OCI-M1 (cell line): ENCODE measurements around the gene TNNT2.

Experiments
- DNase-seq: peaks from one replicate; lab custom pipeline; 2025; lab: John Stamatoyannopoulos, UW

The TNNT2 gene

DNA sequence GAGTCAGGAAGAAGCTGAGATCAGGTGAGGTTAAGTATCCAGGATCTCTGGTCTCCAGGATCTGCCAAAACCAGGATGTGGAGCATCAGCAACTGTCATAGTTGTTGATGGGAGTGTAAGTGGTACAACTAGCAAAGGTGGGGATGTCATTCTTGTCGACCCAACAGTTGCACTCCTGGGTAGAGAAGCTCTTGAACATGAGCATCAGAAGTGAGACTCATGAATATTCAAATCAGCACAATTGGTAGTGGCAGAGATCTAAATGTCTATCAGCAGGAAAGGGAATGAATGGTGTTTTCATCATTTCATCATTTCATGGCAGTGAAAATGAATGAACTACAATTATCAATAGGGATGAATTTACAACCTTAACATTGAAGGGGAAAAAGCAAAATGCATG, 25.9 kb upstream of the TNNT2 start:
- no peak for DNase-seq

DNA sequence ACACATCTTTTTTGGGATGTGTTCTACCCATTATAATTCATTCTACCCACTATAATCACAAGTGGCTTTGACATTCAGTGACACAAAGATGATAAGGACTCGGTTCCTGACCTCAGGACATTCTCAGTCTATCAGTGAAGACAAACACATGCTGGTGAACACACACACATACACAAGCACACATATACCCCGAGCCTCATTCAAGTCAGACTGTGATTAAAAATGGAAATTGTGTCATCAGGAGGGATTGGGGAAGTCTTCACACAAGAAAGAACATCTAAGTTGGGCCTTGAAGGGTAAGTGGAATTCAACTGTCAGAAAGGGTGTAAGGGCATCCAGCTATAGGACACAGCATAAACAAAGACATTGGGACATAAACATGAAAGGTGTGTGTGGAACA, 24.2 kb upstream of the TNNT2 start:
- DNase-seq = no peak

DNA sequence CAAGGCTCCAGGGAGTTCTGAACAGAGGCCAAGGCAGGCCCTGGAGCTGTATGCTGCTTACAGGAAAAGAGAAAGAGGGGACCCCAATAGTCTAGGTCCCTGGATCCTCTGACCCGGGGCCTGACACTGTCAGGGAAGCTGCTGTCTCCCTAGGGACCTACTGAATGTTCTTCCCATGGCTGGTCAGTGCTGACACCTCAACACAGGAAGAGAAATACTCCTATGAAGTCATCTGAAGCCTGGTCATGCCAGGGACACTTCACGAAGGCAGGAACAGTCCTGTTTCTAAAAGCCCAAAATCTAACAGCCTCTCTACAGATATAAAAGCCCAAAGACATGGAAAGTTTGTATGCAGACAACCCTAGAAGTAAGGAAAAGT, 23.4 kb upstream of the TNNT2 start:
- no peak for DNase-seq

DNA sequence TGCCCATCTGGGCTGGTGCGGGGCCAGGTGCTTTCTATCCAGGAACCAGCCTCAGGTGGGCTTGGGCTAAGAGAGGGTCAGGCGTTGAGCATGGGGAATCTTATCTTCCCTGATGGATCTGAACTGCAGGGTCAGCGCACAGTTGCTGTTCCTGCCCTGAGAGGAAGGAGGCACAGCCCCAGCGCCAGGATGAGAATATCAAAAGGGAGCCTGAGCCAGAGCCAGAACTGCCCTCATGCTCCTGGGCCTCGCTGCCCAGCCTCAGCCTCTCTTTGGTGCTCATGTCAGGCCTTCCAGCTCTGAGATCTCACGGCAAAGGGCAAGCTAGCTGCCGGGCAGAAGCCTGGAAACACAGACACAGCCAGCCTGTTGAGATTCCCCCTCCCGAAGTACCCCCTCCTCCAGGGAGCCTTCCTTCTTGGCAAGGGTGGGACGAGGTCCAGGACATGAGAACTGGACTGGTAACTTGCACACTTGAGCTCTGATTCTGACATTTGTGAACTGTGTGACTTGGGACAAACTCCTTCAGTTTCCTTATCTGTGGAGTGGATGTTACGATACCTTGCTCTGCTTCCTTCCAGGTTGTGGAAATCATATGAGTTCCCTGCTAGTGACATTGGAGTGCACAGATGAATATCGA, 22.9 kb upstream of the TNNT2 start:
- no peak for DNase-seq

DNA sequence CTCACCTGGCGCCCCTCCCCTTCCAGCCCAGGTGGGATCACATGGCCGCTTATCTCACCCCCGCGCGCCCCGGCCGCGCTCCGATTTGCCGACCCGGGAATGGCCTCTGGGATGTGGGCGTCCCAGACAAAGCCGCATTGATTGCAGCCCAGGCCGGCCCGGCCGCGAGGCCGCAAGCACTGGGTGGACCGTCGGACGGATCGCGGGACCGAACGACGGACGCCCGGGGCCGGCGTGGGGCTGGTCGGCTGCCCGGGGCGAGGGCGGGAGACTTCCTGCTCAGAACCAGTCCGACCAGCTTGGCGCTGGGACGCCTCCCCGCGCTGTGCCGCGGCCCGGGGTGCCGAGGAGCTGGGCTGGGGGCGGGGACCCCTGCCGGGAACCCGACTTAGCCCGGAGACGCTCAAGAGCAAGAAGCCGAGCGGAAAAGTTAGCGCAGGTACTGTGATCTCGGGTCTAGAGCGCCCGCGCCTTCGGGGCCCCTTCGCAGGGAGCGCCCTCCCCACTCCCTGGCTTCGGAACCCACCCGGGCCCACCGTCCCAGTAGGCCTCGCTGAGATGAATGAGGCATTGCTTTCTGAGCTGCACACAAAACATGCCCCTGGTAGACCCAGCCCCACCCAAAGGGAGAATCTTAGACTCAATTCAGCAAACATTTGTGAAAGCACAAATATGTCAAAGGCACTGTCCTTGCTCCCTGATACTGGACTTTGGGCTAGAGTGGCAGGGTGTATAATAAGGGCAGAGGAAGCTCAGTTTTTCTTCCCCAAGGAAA, 22.1 kb upstream of the TNNT2 start:
- no peak for DNase-seq

DNA sequence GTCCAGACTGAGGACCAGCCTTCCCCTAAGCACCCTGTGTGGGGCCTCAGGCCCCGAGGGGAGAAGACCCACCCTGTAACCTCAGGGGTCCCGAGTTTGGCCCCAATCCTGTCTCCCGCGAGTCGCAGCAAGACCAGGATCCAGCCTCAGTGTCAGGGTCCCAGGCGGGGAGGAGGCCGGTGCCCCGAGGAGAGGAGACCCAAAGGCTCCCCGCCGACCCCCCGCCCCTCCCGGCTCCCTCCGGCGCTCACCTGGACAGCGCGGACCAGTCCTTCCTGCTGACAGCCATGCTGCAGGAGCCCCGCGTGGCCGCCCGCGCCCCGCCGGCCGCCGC, 21.5 kb upstream of the TNNT2 start, which contains the start of gene LAD1:
TSS of gene LAD1 (minus strand) at position 307 of the 334 bp plus-strand sequence. CDS start at position 289, 18 bp downstream.
- DNase-seq = no peak

DNA sequence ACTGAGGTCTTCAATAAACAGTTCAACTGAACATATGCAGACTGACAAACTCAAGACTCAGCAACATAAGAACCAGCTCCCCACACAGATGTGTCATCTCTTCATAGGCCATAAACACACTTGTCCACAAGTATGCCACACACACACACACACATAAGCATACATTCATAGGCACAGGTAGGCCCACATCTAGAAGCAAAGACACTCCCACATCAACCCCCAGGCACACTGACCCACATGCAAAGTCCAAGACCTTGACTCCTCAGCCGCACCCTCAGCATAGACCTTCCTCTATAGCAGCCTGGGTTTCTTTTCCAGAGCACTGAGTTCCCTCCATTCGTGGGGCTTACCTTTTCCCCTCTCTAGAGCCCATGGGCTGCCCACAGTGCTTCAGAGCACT, 20.2 kb upstream of the TNNT2 start:
- no peak for DNase-seq

DNA sequence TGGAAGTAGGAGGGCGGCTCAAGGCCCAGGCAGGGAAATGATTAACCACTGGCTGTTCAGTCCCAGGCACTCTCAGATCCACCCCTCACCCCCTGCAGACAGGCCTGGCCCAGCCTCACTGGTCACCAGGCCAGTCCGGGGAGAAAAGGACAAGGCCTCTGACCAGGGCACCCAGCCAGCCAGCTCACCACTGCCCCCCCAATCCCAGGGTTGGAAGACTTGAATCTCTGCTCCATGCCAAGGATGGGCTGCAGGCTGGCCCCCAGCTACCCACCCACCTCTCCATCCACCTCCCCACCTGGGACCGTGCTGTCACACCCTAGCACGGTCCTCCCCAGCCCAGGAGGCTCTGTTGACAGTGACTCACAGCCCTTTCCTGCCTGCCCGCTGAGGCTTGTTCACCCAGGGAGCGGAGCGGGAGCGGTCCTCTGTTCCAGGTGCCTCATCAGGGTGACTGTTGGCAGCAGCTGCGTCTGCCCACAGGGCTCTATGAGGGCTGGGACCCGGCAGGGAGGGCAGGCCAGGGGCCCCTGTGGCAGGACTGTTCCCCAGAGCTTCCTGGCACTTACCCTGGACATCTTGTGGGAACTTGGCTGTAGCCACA, 19.5 kb upstream of the TNNT2 start:
- DNase-seq = no peak

DNA sequence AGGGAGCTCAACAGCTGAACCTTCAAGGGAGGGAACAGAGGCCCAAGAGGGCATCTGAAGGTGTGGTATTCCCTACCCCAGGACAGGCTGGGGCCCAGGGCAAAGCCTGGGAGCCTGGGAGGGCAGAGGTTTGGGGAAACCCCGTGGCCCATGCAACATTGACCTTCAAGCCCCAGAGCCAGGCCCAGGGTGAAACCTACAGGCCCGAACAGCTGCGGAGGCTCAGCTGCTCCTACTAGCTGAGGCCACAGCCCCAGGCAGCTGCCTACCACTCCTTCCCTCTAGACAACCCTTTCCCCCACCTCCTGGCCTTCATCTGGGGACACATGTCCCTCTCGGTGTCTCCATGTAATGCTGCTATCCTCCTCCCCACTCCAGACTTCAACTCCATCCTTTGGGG, 18.5 kb upstream of the TNNT2 start:
- DNase-seq = no peak

DNA sequence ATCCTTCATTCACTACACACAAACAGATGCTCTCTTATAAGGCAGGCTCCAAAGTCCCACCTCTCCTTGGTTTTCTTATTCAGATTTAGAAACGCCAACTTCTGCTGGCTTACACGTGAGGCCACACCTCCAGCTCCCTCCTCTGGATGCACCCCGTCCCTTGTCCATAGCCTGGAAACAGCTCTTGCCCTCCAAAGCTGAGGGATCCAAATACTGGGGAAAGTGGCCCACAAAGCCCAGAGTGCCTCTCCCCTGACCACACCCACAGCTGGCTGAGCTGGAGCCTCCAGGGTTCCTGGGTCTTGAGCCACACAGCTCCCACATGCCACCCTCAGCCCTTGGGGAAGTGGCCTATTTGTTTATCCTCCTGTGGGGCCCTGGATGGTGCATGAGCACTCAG, 17.1 kb upstream of the TNNT2 start:
- no peak for DNase-seq

DNA sequence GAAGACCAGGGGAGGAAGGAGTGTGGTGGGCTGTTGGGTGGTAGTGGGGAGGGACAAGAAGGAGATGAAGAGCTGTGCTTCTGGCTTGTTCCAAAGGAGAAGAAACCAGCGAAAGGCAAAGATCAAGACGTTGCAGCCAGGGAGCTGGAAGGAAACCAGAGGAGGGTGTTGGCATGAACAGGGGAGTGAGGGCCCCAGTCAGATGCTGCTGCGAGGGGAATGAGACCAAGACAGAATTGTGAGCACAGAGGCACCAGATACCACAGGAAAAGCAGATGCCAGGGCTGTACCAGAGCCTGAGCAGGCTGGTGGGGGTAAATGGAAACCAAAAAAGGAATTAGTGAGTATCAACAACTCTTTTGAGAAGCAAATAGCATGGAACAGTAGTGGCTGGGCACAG, 15.6 kb upstream of the TNNT2 start:
- DNase-seq = no peak

DNA sequence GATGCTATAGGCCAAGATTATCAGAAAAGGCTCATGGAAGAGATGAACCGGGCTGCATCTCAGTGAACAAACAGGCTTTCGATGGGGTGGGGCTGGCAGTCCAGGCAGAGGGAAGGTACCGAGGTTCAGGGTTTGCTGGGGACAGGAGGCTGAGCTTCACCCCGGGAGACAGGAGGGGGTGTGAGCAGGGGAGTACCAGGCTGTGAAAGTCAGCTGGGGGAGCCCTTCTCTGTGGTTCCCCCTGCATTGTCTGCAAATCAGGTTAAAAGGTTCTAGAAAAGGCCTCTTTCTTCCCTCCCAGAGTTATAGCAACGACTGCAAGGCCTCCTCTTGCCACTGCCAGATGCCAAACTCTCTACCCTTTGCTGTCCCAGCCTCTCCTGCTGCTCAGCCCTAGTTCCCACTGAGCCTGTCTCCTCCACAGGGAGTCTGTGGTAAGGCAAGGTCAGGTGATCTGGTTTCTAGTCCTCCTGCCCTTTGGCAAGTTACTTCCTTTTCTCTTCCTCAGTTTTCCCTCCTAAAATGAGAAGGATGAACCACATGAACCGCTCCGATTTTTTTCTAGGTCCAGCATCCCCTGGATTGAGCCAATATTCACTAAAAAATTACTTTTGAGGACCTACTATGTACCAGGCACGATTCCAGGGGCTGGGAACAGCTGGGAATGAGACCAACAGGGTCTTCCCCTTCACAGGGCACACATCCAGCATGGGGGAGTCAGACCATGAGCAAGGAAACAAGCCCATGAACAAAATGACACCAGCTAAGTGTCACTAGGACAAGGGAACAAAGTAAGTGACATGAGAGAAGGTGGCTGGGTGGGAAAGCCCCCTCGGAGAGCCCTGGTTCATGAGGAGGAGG, 14.4 kb upstream of the TNNT2 start:
- DNase-seq = no peak

DNA sequence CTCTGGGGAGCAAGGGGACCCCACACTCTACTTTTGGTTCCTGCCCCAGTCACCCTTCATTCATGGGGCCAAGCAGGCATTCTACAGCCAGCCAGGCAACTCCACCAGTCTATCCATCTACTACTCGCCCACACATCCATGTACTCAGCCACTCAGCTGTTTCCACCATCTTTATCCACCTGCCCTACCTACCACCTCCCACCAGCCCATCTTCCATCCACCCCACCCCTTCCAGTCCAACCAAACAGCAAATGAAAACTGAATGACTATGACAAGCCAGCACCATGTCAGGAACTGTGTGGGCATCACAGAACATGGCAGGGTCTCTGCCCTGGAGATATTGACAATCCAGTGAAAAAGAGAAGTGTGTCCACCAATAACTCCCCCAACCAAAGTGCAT, 13.7 kb upstream of the TNNT2 start:
- no peak for DNase-seq

DNA sequence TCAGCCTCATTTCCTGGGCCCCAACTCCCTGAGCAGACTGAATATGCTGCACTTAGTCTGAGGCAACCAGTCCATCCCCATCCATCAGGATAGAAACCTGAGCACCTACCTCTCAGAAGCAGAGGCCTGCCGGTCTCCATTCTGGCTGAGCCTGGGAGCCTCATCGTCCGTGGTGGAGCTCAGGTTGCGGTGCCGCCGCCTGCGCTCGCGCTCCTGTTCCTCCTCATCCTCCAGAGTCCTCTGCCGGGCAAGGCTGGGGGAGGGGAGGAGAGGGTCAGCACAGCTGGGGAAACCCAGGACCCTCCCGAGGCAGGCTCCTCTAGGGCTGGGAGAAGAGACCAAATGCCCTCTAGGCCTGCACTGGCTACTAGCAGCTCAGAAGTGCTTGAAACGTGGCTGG, 11.6 kb upstream of the TNNT2 start:
- DNase-seq = no peak

DNA sequence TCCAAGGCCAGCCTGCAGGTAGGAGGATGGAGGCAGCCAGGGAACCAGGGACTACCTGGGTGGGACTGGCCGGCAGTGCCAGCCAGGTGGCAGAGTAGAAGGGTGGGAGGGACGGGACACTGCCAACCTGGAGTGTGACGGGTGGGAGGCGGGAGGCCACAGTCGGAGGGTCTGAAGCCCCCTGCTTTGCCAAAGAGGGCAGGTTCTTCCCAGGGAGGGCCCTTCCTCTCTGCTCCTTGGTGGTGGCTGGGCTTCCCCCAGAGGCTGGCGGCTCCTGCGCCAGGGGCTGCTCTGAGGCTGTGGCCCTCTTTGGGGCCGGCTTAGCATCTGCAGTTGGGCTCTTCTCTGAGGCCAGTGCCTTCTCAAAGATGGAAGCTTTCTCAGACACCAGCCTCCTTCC, 8.7 kb upstream of the TNNT2 start:
- no peak for DNase-seq

DNA sequence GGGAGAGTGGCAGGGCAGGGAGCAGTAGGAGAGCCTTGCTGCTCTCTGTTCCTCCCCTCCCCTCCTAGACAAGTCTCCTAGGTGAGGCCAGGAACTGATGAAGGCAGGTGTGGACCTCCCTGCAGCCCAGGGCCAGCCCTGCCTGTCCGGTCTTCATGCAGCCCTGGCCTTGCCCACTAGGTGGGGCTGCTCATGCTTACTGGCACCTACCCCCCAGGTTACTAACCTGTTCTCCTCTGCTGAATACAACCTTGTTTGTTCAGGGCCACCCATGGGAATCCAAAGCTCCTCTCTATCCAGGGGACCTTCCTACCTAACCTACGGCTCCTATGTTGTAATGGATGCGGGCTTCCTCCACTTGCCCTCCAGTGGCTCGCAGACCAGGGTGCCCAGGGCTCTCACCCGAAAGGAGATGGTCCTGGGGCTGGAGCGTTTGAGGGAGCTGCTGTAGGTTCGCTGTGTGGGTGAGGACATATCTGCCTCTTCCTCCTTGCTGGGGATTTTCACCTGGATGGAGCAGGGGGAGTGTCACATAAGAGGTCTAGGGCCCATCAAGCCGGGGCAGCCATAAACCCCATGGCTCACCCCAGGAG, 7.9 kb upstream of the TNNT2 start:
- DNase-seq = peak; percentile 64

DNA sequence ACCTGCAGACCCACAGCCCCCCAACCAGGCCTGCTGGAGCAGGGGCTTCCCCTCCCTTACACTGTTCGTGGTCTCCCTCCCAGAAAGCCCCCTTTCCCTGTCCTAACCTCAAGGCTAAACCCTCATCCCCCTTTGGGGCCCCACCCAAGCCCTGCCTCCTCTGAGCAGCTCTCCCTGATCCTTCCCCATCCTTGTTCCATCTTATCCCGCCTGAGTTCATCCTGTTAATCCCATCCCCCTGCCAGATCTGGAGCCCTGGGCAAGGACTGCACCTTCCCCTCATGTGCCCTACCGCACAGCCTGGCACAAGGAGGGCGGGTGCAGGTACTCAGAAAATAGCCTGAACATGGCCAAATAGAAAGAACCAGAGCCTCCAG, 6.9 kb upstream of the TNNT2 start:
- no peak for DNase-seq

DNA sequence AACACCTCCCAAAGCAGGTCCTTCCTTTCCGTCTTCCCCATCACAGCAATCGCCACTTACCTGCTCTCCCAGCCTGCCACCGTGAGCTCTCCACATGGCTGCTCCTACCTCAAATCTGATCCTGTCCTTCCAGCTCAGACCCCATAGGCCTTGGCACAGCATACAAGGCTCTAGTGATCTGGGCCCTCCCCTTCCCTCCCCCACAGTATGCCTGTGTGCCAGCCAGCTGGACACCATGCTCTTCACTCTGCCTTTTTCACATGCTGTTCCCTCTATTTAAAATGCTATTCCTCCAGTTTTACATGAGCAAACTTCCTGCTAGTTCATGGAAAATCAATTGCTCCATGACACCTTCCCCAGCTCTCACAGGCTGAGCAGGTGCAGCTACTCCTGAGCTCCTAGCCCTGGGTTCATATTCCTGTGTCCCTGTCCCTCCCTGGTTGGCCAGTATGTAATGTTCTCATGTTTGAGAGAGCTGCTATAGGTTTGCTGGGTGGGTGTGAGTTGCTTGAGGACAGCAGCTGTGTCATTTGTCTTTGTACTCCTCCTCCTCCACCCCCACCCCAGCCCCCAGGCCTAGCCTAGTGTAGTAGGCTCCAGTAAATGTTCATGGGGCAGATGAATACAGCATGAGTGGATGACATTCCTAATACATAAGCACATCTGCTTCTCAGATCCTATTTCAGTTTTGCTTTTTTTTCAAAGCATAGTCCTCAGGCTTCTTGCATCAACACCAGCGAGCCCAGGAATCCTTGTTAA, 6.3 kb upstream of the TNNT2 start:
- DNase-seq = no peak

DNA sequence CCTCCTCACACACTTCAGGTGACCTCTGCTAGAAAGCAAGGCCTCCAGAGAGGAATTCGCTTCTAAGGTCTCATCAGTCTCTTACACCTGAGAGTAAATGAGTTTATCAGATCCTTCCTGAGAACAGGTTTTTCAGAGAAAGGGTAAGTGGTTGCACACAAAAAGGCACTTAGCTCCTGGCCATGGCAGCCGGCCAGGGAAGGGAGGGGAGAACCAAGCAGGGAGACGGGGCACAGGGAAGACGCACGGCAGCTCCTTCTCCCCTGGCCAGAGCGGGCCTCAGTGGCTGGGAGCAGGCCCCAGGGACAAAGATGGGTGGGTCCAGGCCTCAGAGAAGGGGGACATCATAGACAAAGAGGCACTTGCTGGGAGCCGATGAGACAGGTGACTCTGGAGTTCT, 3.6 kb upstream of the TNNT2 start:
- DNase-seq = no peak

DNA sequence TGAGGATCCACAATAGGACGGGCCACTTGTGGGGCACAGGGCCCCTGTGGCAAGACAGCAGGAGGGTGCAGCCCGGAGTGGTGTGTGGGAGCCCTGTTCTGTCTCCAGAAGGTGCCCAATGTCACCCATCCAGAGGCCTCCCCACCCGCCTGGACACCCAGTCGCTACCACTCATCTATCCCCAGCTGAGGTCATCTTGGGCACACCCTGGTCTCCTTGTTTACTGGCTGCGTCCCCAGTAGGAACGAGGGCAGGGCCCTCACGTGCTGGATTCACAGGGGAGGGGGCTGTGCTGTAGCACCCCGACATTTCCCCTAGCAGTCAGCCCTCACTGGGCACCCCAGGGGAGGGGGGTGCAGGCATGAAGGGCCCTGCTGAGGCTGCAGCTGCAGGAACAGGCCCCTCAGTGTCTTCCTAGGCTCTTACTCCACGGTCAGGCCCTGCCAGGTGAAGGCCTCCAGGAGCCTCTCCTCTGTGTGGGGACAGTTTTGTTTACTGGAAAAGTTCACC, 2.3 kb upstream of the TNNT2 start:
- DNase-seq = no peak

DNA sequence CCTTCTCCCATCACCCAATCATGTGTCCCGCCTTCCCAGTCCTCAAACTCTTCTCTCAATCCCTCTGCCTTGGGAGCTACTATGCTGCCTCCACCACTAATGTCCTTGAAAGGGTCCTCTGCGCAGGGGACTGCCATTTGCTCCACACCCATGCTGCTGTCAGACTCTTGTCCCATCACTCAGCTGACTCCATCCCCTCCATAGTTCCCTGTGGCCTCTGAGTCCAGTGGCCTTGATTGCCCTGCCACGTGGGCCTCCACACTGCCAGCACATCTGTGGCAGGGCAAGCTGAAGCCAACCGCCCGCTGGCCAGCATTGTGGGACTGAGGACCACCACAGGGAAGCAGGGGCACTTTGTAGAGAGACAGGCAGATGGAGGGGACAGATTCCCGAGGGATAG, 1.3 kb upstream of the TNNT2 start:
- DNase-seq = no peak
